ENCODE measurements around the gene PAN3.
A peak's percentile ranks its signal among the peaks of the same experiment; 100 is the strongest.

PAN3 gene

GRCh38 chr13:28229522-28230411, 91.4 kb downstream of the PAN3 start:
- no peak for DNase-seq (ENCODE audit: low read depth)

- no peak for DNase-seq (ENCODE audit: low read depth)
Measured at GRCh38 chr13:28231642-28232041, 93.3 kb downstream of the PAN3 start.

GRCh38 chr13:28237944-28238343, 99.6 kb downstream of the PAN3 start:
- no peak for DNase-seq (ENCODE audit: low read depth)

- DNase-seq (ENCODE audit: low read depth) = no peak
Measured at GRCh38 chr13:28239374-28239773, 101.0 kb downstream of the PAN3 start.

GRCh38 chr13:28245465-28245864, 107.1 kb downstream of the PAN3 start:
- DNase-seq (ENCODE audit: low read depth) = no peak

- DNase-seq (ENCODE audit: low read depth) = no peak
Measured at GRCh38 chr13:28246891-28247290, 108.5 kb downstream of the PAN3 start.

GRCh38 chr13:28248080-28248479, 109.7 kb downstream of the PAN3 start:
- DNase-seq (ENCODE audit: low read depth) = no peak

- DNase-seq (ENCODE audit: low read depth) = no peak
Measured at GRCh38 chr13:28250542-28250941, 112.2 kb downstream of the PAN3 start.

GRCh38 chr13:28251466-28251865, 113.1 kb downstream of the PAN3 start:
- no peak for DNase-seq (ENCODE audit: low read depth)

GRCh38 chr13:28252547-28252946, 114.2 kb downstream of the PAN3 start:
- no peak for DNase-seq (ENCODE audit: low read depth)

- DNase-seq (ENCODE audit: low read depth) = no peak
Measured at GRCh38 chr13:28257305-28257704, 119.0 kb downstream of the PAN3 start.

- no peak for DNase-seq (ENCODE audit: low read depth)
Measured at GRCh38 chr13:28258417-28258816, 120.1 kb downstream of the PAN3 start.

- DNase-seq (ENCODE audit: low read depth) = no peak
Measured at GRCh38 chr13:28267497-28267896, 129.2 kb downstream of the PAN3 start.

- no peak for DNase-seq (ENCODE audit: low read depth)
Measured at GRCh38 chr13:28268800-28269223, 130.5 kb downstream of the PAN3 start.

- DNase-seq (ENCODE audit: low read depth) = no peak
Measured at GRCh38 chr13:28271056-28271840, 132.9 kb downstream of the PAN3 start.

GRCh38 chr13:28273919-28274318, 135.6 kb downstream of the PAN3 start:
- DNase-seq (ENCODE audit: low read depth) = no peak

GRCh38 chr13:28282451-28282850, 144.1 kb downstream of the PAN3 start:
- no peak for DNase-seq (ENCODE audit: low read depth)

- DNase-seq (ENCODE audit: low read depth) = no peak
Measured at GRCh38 chr13:28283600-28283999, 145.3 kb downstream of the PAN3 start.

- no peak for DNase-seq (ENCODE audit: low read depth)
Measured at GRCh38 chr13:28286263-28286662, 147.9 kb downstream of the PAN3 start.

- DNase-seq (ENCODE audit: low read depth) = peak; percentile 25
Measured at GRCh38 chr13:28297341-28297740, 159.0 kb downstream of the PAN3 start.

GRCh38 chr13:28299916-28300315, 161.6 kb downstream of the PAN3 start:
- DNase-seq (ENCODE audit: low read depth) = no peak

GRCh38 chr13:28301839-28302238, 163.5 kb downstream of the PAN3 start:
- no peak for DNase-seq (ENCODE audit: low read depth)

GRCh38 chr13:28306325-28306724, 168.0 kb downstream of the PAN3 start:
- DNase-seq (ENCODE audit: low read depth) = no peak

Measured in GM04504 (cell line).